Endometrial microvascular endothelial cells (primary cell): Measurements from ENCODE around the gene PSMD8. TPM values are rescaled to one million over a fixed set of nuclear protein-coding genes. Genes with fewer than 3 reads are reported as not detected.
"Not testable (repeated sequence)": the region's sequence is repeated elsewhere in the genome, so short reads cannot be mapped to it uniquely, and the experiment has no call there.

Source experiments
- in situ Hi-C: cut with HindIII; loops from 2 replicates; pipeline ENCODE4 v1.10.0; 2017; ENCODE audit warnings: low sequenced_read_pairs, low pct_unique_long_range_greater_than_20kb; ENCODE audit errors: inconsistent ontology term
- total RNA-seq: library from RNA; depleted of rRNA; stranded (reverse); fragments of >200 nt; gene quantifications from one replicate; pipeline ENCODE4 v1.2.3, GENCODE V29; 2015; ENCODE audit errors: inconsistent ontology term

Gene PSMD8
- total RNA-seq, 1 donor from 2014 or later = 395 TPM

GRCh38 chr19:38360839-38361631, 13.3 kb upstream of the PSMD8 start:
- in situ Hi-C loops = no loop called here

GRCh38 chr19:38361633-38362075, 12.7 kb upstream of the PSMD8 start:
- in situ Hi-C loops = no loop called here

GRCh38 chr19:38362076-38362945, 12.1 kb upstream of the PSMD8 start:
- in situ Hi-C loops = no loop called here

DNA sequence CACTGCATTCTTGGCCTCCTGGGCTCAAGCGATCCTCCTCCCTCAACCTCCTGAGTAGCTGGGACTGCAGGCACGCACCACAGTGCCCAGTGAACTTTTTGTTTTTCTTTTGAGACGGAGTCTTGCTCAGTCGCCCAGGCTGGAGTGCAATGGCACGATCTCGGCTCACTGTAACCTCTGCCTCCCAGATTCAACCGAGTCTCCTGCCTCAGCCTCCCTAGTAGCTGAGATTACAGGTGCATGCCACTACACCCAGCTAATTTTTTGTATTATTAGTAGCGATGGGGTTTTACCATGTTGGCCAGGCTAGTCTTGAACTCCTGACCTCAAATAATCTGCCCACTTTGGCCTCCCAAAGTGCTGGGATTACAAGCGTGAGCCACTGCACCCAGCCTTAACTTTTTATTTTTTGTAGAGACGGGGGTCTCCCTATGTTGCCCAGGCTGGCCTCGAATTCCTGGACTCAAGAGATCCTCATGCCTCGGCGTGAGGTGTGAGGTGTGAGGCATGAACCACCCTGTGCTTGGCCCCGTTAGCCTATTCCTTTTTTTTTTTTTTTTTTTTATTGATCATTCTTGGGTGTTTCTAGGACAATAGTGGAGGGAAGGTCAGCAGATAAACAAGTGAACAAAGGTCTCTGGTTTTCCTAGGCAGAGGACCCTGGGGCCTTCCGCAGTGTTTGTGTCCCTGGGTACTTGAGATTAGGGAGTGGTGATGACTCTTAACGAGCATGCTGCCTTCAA, 11.3 kb upstream of the PSMD8 start:
- in situ Hi-C loops = not testable (repeated sequence)

GRCh38 chr19:38367041-38367440, 7.3 kb upstream of the PSMD8 start:
- in situ Hi-C loops = no loop called here

DNA sequence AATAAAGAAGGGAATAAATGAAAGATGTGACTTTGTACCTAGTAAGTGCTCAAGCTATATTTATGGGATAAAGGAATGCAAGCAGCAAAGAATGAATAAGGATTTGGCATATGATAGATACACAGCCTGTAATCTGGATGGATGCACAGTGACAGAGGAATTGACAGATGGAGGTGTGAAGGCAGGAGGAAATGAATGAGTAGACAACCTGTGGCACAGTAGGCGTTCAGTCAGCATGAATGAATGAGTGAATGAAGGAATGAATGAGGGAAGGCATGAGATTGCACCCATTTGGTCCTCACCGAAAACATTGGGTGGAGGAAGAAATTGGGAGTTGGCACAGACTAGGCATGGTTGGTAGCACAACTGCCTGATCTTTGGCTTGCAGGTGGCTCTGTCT, 4.8 kb upstream of the PSMD8 start:
- in situ Hi-C loops = no loop called here

DNA sequence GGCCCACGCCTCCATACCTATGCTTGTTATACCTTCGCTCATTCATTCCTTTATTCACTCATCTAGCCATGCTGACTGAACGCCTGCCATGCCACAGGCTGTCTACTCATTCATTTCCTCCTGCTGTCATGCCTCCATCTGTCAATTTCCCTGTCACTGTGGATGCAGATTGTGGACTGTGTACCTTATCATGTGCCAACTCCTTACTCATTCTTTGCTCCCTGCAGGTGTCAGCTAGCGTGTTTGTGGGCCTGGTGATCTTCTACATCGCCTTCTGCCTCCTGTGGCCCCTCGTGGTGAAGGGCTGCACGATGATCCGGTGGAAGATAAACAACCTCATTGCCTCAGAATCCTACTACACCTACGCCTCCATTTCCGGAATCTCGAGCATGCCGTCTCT, 4.1 kb upstream of the PSMD8 start:
- in situ Hi-C loops = no loop called here

DNA sequence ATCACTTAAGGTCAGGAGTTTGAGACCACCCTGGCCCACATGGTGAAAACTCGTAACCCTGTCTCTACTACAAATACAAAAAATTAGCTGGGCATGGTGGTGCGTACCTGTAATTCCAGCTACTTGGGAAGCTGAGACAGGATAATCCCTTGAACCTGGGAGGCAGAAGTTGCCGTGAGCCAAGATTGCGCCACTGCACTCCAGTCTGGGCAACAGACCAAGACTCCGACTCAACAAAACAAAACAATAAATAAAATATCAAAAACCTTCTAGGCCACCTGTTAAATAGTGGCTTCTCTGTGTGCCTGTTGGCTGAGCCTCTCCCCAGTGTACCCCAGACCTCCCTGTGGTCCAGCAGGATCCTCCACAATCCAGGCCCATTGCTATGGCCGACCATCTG, 3.3 kb upstream of the PSMD8 start:
- in situ Hi-C loops = no loop called here

DNA sequence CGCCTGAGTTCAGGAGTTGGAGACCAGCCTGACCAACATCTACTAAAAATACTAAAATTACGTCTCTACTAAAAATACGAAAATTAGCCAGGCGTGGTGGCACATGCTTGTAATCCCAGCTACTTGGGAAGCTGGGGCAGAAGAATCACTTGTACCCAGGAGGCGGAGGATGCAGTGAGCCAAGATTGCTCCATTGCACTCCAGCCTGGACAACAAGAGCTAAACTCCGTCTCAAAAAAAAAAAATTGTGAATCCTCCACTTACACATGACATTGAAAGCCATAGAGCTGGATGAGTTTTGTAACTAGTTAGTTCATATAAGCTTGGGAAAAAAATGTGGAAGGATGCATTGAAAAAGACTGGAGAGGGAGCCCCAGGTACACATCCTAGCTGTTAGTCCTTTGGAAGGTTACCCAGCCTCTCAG, 452 bp upstream of the PSMD8 start:
- in situ Hi-C loops = no loop called here

GRCh38 chr19:38375098-38375493, 725 bp downstream of the PSMD8 start:
- in situ Hi-C loops = no loop called here

DNA sequence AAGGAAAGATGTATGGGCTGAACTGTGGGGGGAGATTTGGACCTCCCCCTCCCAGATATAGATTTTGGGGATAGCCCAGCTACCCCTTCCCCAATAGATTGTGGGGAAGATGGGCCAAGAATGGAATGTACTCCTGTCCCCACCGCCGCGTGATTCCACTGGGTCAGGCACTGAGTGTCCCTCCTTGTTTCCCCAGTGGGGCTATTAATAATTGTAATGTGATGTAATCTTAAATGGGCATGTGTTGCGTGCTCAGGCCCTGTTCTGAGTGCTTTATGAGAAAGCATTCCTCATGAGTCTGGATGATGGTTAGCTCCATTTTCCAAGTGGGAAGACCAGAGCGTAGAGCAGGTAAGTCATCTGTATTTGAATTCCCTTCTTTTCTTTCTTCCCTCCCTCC, 1.4 kb downstream of the PSMD8 start:
- in situ Hi-C loops = no loop called here

- in situ Hi-C loops = no loop called here
These were observed 2.2 kb downstream of the PSMD8 start for GRCh38 chr19:38376576-38376975.

DNA sequence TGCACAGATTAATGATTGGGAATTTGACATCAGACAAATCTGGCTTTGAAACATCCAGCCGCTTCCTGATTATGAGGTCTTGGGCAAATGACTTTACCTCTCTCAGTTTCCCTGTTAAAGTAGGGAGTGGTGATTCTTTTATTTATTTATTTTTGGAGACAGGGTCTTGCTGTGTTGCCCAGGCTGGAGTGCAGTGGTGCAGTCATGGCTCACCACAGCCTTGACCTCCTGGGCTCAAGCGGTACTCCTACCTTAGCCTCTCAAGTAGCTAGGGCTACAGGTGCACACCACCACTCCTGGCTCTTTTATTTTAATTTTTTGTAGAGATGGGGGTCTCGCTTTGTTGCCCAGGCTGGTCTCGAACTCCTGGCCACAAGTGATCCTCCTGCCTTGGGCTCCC, 2.7 kb downstream of the PSMD8 start:
- in situ Hi-C loops = no loop called here

DNA sequence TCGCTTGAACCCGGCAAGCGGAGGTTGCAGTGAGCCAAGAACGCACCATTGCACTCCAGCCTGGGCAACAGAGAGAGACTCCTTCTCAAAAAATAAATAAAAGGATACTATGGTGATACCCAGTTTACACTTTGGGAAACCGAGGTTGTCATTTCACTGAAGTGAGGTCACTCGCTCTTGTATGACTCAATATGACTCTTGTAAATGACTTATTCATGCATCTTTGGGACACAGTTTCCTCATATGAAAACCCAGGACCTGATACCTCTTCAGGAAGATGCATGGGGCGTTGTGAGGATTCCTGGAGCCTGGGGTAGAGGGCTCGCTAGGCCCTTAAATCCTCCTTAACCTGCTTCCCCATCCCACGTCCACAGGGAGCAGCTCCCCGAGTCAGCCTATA, 4.5 kb downstream of the PSMD8 start:
- in situ Hi-C loops = no loop called here

GRCh38 chr19:38381138-38381537, 6.8 kb downstream of the PSMD8 start:
- in situ Hi-C loops = no loop called here

- in situ Hi-C loops = no loop called here
These were observed 8.8 kb downstream of the PSMD8 start for GRCh38 chr19:38383184-38383583.

DNA sequence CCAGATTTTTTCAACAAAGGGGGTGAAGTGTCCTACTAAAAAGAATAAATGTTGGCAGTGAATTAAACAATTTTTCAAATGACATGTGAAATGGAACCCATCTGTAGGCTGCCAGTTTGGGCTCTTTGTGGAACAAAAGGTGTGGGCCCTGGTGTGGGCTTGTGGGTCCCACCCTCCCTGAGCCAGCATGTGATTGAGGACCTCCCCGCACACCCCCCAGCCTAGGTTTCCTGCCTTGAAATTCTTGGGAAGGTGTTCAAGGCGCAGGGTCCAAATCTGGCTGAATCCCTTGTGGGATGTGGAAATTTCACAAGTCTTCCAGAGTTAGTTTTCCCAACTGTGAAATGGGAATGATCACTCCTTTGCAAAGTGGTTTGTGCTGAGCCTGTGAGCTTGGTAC, 9.4 kb downstream of the PSMD8 start:
- in situ Hi-C loops = no loop called here

GRCh38 chr19:38384209-38385027, 10.0 kb downstream of the PSMD8 start:
- in situ Hi-C loops = no loop called here
